Neuronal stem cell (in vitro differentiated cells): ENCODE data around the gene C9orf85. TPM values are rescaled to one million over a fixed set of nuclear protein-coding genes. Genes with fewer than 3 reads are reported as not detected.

ENCODE experiments used
- DNase-seq: peaks from one replicate; pipeline ENCODE4 v3.0.0-alpha.2; 2013; ENCODE audit warnings: low spot score
- H2AFZ ChIP-seq: one replicate; pipeline ENCODE4 v1.6.1; 2013; ENCODE audit warnings: mild to moderate bottlenecking, low read length, inconsistent platforms
- H2AK5ac ChIP-seq: 2 replicates; pipeline ENCODE4 v1.6.1; 2013; ENCODE audit warnings: low read depth, mild to moderate bottlenecking, inconsistent platforms, low read length, moderate library complexity, mixed read lengths
- H2BK120ac ChIP-seq: 2 replicates; pipeline ENCODE4 v1.6.1; 2013; ENCODE audit warnings: low read depth, mild to moderate bottlenecking, inconsistent platforms, low read length, moderate library complexity, mixed read lengths
- H2BK12ac ChIP-seq: one replicate; pipeline ENCODE4 v1.6.1; 2013; ENCODE audit warnings: low read length, inconsistent platforms
- H2BK15ac ChIP-seq: 2 replicates; pipeline ENCODE4 v1.6.1; 2013; ENCODE audit warnings: mild to moderate bottlenecking, low read length, inconsistent platforms, mixed read lengths
- H2BK5ac ChIP-seq: one replicate; pipeline ENCODE4 v1.6.1; 2013; ENCODE audit warnings: inconsistent platforms, mild to moderate bottlenecking, low read length, moderate library complexity
- H3K14ac ChIP-seq: one replicate; pipeline ENCODE4 v1.6.1; 2013; ENCODE audit warnings: low read length, inconsistent platforms
- H3K18ac ChIP-seq: 2 replicates; pipeline ENCODE4 v1.6.1; 2013; ENCODE audit warnings: low read length, inconsistent platforms
- H3K23ac ChIP-seq: 2 replicates; pipeline ENCODE4 v1.6.1; 2013; ENCODE audit warnings: low read depth, mild to moderate bottlenecking, mixed read lengths, low read length, inconsistent platforms; ENCODE audit not compliant: poor library complexity
- H3K27ac ChIP-seq: replicated peaks from 3 replicates; pipeline ENCODE4 v1.5.1; 2013; ENCODE audit warnings: low read length, inconsistent platforms
- H3K27me3 ChIP-seq, 3 experiments: 2 replicates each; pipeline ENCODE4 v1.6.1; 2013; ENCODE audit warnings: low read length in 3 of 3, mild to moderate bottlenecking in 2 of 3, inconsistent platforms in 1 of 3, low read depth in 1 of 3, mixed read lengths in 1 of 3, moderate library complexity in 1 of 3; ENCODE audit not compliant: control insufficient read depth in 3 of 3, insufficient read depth in 3 of 3
- H3K36me3 ChIP-seq, 2 donors: replicated peaks in 1 of 2; 2 replicates each; pipeline ENCODE4 v1.6.1; 2013; ENCODE audit warnings: low read length in 2 of 2; ENCODE audit not compliant: control insufficient read depth in 2 of 2, insufficient read depth in 2 of 2
- H3K4ac ChIP-seq: 2 replicates; pipeline ENCODE4 v1.6.1; 2013; ENCODE audit warnings: inconsistent platforms, mild to moderate bottlenecking, low read length, moderate library complexity
- H3K4me1 ChIP-seq, 2 donors: 1 replicate in 1 of 2; 2 replicates in 1 of 2; pipeline ENCODE4 v1.6.1; 2013; ENCODE audit warnings: low read length in 2 of 2, low read depth in 1 of 2; ENCODE audit not compliant: control insufficient read depth in 2 of 2, insufficient read depth in 1 of 2
- H3K4me2 ChIP-seq: one replicate; pipeline ENCODE4 v1.6.1; 2013; ENCODE audit warnings: mild to moderate bottlenecking, low read length, inconsistent platforms; ENCODE audit not compliant: insufficient read depth, poor library complexity, severe bottlenecking
- H3K4me3 ChIP-seq, 2 donors: 2 replicates each; pipeline ENCODE4 v1.5.1; 2013; ENCODE audit warnings: low read length in 2 of 2, mild to moderate bottlenecking in 2 of 2, inconsistent platforms in 1 of 2, moderate library complexity in 1 of 2
- H3K79me1 ChIP-seq: one replicate; pipeline ENCODE4 v1.6.1; 2013; ENCODE audit warnings: low read depth, mild to moderate bottlenecking, inconsistent platforms, low read length, moderate library complexity
- H3K9ac ChIP-seq: one replicate; pipeline ENCODE4 v1.6.1; 2013; ENCODE audit warnings: mild to moderate bottlenecking, low read depth, low read length, inconsistent platforms; ENCODE audit not compliant: poor library complexity
- H3K9me3 ChIP-seq, 2 donors: replicated peaks in 1 of 2; 2 replicates each; pipeline versions ENCODE3 to v1.6.1; 2013; ENCODE audit warnings: low read length in 2 of 2, mild to moderate bottlenecking in 2 of 2, inconsistent platforms in 1 of 2, low read depth in 1 of 2, mixed read lengths in 1 of 2, moderate library complexity in 1 of 2; ENCODE audit not compliant: control insufficient read depth in 2 of 2, insufficient read depth in 1 of 2
- H4K8ac ChIP-seq: one replicate; pipeline ENCODE4 v1.6.1; 2013; ENCODE audit warnings: low read depth, mild to moderate bottlenecking, inconsistent platforms, low read length, moderate library complexity
- H4K91ac ChIP-seq: one replicate; pipeline ENCODE4 v1.6.1; 2013; ENCODE audit warnings: low read length, low read depth, mild to moderate bottlenecking, inconsistent platforms; ENCODE audit not compliant: poor library complexity
- WGBS, 2 donors: extraction: QIAGEN DNeasy Blood & Tissue Kit; methylation state at CpG; one replicate each; pipeline ENCODE4 v1.1.7; 2013; ENCODE audit warnings: missing lambda C conversion rate in 2 of 2, mixed read lengths in 1 of 2; ENCODE audit not compliant: insufficient read length in 2 of 2, insufficient replicate concordance in 1 of 2; ENCODE audit errors: extremely low coverage in 2 of 2; 5-methylcytosine and 5-hydroxymethylcytosine counted together
- small RNA-seq: library from polyadenylated mRNA; stranded (forward); fragments of <200 nt; extraction: miRNeasy Mini kit (QIAGEN cat#:217004); gene quantifications from one replicate; pipeline ENCODE3, GENCODE V24; 2013; ENCODE audit not compliant: insufficient read depth

Gene C9orf85

DNA sequence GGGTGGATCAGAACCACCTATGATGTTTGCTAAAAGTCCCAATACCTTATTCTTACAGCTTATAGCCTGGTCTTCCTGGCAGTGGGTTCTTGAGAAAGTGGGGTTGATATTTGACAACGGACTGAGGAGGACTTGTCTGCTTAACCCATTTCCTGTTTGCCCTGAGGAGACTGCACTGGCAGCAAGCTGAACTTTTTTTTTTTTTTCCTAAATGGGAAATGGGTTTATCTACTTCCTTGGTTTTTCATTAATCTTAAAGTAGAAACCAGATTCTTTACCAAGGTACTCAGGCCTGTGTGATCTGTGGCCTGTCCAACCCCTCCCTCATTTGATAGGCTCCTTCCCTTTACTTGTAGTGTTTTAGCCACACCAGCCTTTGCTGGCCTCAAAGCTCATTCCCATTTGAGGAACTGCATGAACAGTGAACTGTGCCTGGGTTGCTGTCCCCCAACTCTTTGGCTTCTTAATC, 101.9 kb downstream of the C9orf85 start:
- no peaks in the 10 kb centered on the region for H3K9me3 ChIP-seq
- no CpG with 5 or more reads among the region's 1 CpG for WGBS, 2 donors

DNA sequence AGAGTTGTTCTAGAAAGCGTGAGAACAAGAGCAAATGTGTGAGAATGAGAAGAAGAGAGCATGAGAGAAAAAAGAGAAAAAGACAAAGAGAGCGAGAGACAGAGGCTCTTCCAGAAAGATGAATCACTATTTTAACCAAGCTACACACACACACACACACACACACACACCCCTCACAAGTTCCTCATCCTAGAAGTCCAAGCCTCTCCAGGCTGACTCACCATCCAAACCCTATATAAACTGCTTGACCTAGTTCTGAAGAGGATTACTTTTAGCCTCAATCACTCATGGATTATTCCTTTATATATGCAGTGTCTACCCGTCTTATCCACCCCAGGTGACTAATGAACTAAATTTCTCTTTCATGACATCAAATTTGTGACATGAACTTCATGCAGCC, 111.4 kb downstream of the C9orf85 start:
- Histone ChIP-seq H3K4me1 (no peaks in the 10 kb centered on the region), H3K23ac (no peak overlapping the region), H3K9me3 (peaks cover 0 to 2% of the 10 kb centered on the region in 2 donors), H4K8ac (no peak overlapping the region), H2BK5ac (no peak overlapping the region), H3K4ac (no peak overlapping the region), H4K91ac (no peak overlapping the region), H2BK12ac (no peak overlapping the region), H3K18ac (no peak overlapping the region), H3K4me2 (no peak overlapping the region), H3K79me1 (no peaks in the 10 kb centered on the region), H3K14ac (no peak overlapping the region), H3K36me3 (no peaks in the 10 kb centered on the region), H2AFZ (no peak overlapping the region), H3K9ac (no peak overlapping the region), H3K4me3 (no peak overlapping the region), H3K27ac (no peak overlapping the region), H2BK15ac (no peak overlapping the region), H2BK120ac (no peak overlapping the region), H3K27me3 (no peaks in the 10 kb centered on the region), H2AK5ac (no peak overlapping the region)
- DNase-seq: no peak
- WGBS, 2 donors: no CpG with 5 or more reads among the region's 3 CpGs

More for the DNA sequence above, 101.9 kb downstream of the C9orf85 start:
- Histone ChIP-seq H4K8ac (no peak overlapping the region), H3K4me3 (no peak overlapping the region), H3K4me2 (no peak overlapping the region), H2BK5ac (no peak overlapping the region), H2BK120ac (no peak overlapping the region), H2BK15ac (no peak overlapping the region), H3K18ac (no peak overlapping the region), H3K9ac (no peak overlapping the region), H3K27ac (no peak overlapping the region), H4K91ac (no peak overlapping the region), H3K23ac (no peak overlapping the region), H3K4me1 (no peaks in the 10 kb centered on the region), H2AK5ac (no peak overlapping the region), H3K14ac (no peak overlapping the region), H3K27me3 (no peaks in the 10 kb centered on the region), H3K36me3 (no peaks in the 10 kb centered on the region), H2BK12ac (no peak overlapping the region), H2AFZ (no peak overlapping the region), H3K79me1 (no peaks in the 10 kb centered on the region), H3K4ac (no peak overlapping the region)
- no peak for DNase-seq

Small RNA genes lying within 50 kb of the gene (small RNA-seq; reads per million reads assigned to genes)
- gene HSPB1P1 (not detected), gene RF00019 (not detected)
